ENCODE measurements around the gene PANK2.
"Not testable (repeated sequence)": the region's sequence is repeated elsewhere in the genome, so short reads cannot be mapped to it uniquely, and the experiment has no call there.

The PANK2 gene

GRCh38 chr20:3904857-3905256, 15.7 kb downstream of the PANK2 start:
- Histone ChIP-seq H3K4me1 (ENCODE audit: control extremely low read depth in 1 of 4, control insufficient read depth in 4 of 4, insufficient read depth in 4 of 4, low read length in 3 of 4) (peaks cover 0 to 22% (median 10%) of the 10 kb centered on the region in 4 experiments), H3K9me3 (ENCODE audit: control extremely low read depth in 1 of 5, control insufficient read depth in 4 of 5, insufficient read depth in 2 of 5, low read depth in 1 of 5, low read length in 4 of 5) (no peaks in the 10 kb centered on the region), H3K4me3 (ENCODE audit: control insufficient read depth in 1 of 7, extremely low read depth in 1 of 7, insufficient read depth in 4 of 7, low read depth in 2 of 7, low read length in 6 of 7) (no peak overlapping the region), H3K27me3 (replicated peaks in 2 of 5; ENCODE audit: control insufficient read depth in 4 of 5, insufficient read depth in 5 of 5, low read length in 4 of 5) (no peaks in the 10 kb centered on the region), H3K36me3 (ENCODE audit: control insufficient read depth in 4 of 4, insufficient read depth in 4 of 4, low read length in 3 of 4) (peaks cover 6 to 30% (median 13%) of the 10 kb centered on the region in 4 experiments), H3K27ac (ENCODE audit: insufficient read depth in 1 of 2, low read depth in 1 of 2, low read length in 2 of 2, poor library complexity in 1 of 2, severe bottlenecking in 2 of 2) (peak overlapping the region in 1 of 2 experiments; percentile 15)
- ChIA-PET CTCF (interaction anchor here (0.6 kb wide), 1 partner anchor 60 kb away, joined by 3 read pairs; no protein-coding TSS in a partner anchor), POLR2A (no interaction called here)
- no peak for DNase-seq
- 100% methylated on average over 5 of the region's 5 CpGs for WGBS (ENCODE audit: insufficient coverage)

- H3K36me3 ChIP-seq (ENCODE audit: control insufficient read depth in 4 of 4, insufficient read depth in 4 of 4, low read length in 3 of 4) = peaks cover 11 to 48% (median 27%) of the 10 kb centered on the region in 4 experiments
- H3K27me3 ChIP-seq (replicated peaks in 2 of 5; ENCODE audit: control insufficient read depth in 4 of 5, insufficient read depth in 5 of 5, low read length in 4 of 5); H3K4me3 ChIP-seq (ENCODE audit: control insufficient read depth in 1 of 7, extremely low read depth in 1 of 7, insufficient read depth in 4 of 7, low read depth in 2 of 7, low read length in 6 of 7); H3K9me3 ChIP-seq (ENCODE audit: control extremely low read depth in 1 of 5, control insufficient read depth in 4 of 5, insufficient read depth in 2 of 5, low read depth in 1 of 5, low read length in 4 of 5); H3K4me1 ChIP-seq (ENCODE audit: control extremely low read depth in 1 of 4, control insufficient read depth in 4 of 4, insufficient read depth in 4 of 4, low read length in 3 of 4); H3K27ac ChIP-seq (ENCODE audit: insufficient read depth in 1 of 2, low read depth in 1 of 2, low read length in 2 of 2, poor library complexity in 1 of 2, severe bottlenecking in 2 of 2); POLR2A ChIA-PET; DNase-seq; CTCF ChIA-PET: not testable (repeated sequence)
- WGBS (ENCODE audit: insufficient coverage) = 100% methylated on average over 6 of the region's 17 CpGs
These were observed 17.8 kb downstream of the PANK2 start for GRCh38 chr20:3906744-3907721.

- 100% methylated on average over 4 of the region's 4 CpGs for WGBS (ENCODE audit: insufficient coverage)
- POLR2A ChIA-PET = no interaction called here
- no peak for DNase-seq
- CTCF ChIA-PET = no interaction called here
- Histone ChIP-seq H3K4me3 (ENCODE audit: control insufficient read depth in 1 of 7, extremely low read depth in 1 of 7, insufficient read depth in 4 of 7, low read depth in 2 of 7, low read length in 6 of 7) (no peak overlapping the region), H3K4me1 (ENCODE audit: control extremely low read depth in 1 of 4, control insufficient read depth in 4 of 4, insufficient read depth in 4 of 4, low read length in 3 of 4) (peaks cover 0 to 6% (median 1%) of the 10 kb centered on the region in 4 experiments), H3K27me3 (replicated peaks in 2 of 5; ENCODE audit: control insufficient read depth in 4 of 5, insufficient read depth in 5 of 5, low read length in 4 of 5) (no peaks in the 10 kb centered on the region), H3K27ac (ENCODE audit: insufficient read depth in 1 of 2, low read depth in 1 of 2, low read length in 2 of 2, poor library complexity in 1 of 2, severe bottlenecking in 2 of 2) (no peak overlapping the region), H3K9me3 (ENCODE audit: control extremely low read depth in 1 of 5, control insufficient read depth in 4 of 5, insufficient read depth in 2 of 5, low read depth in 1 of 5, low read length in 4 of 5) (no peaks in the 10 kb centered on the region), H3K36me3 (ENCODE audit: control insufficient read depth in 4 of 4, insufficient read depth in 4 of 4, low read length in 3 of 4) (peaks cover 17 to 62% (median 35%) of the 10 kb centered on the region in 4 experiments)
These were observed 19.5 kb downstream of the PANK2 start for GRCh38 chr20:3908667-3909066.

- ChIA-PET POLR2A (no interaction called here), CTCF (no interaction called here)
- H3K27me3 ChIP-seq (replicated peaks in 2 of 5; ENCODE audit: control insufficient read depth in 4 of 5, insufficient read depth in 5 of 5, low read length in 4 of 5) = no peaks in the 10 kb centered on the region
- no peaks in the 10 kb centered on the region for H3K9me3 ChIP-seq (ENCODE audit: control extremely low read depth in 1 of 5, control insufficient read depth in 4 of 5, insufficient read depth in 2 of 5, low read depth in 1 of 5, low read length in 4 of 5)
- H3K36me3 ChIP-seq (ENCODE audit: control insufficient read depth in 4 of 4, insufficient read depth in 4 of 4, low read length in 3 of 4) = peaks cover 17 to 70% (median 42%) of the 10 kb centered on the region in 4 experiments
- peak; percentile 83 to 92 (median 85) for DNase-seq
- no peak overlapping the region for H3K4me3 ChIP-seq (ENCODE audit: control insufficient read depth in 1 of 7, extremely low read depth in 1 of 7, insufficient read depth in 4 of 7, low read depth in 2 of 7, low read length in 6 of 7)
- no peak overlapping the region for H3K27ac ChIP-seq (ENCODE audit: insufficient read depth in 1 of 2, low read depth in 1 of 2, low read length in 2 of 2, poor library complexity in 1 of 2, severe bottlenecking in 2 of 2)
- H3K4me1 ChIP-seq (ENCODE audit: control extremely low read depth in 1 of 4, control insufficient read depth in 4 of 4, insufficient read depth in 4 of 4, low read length in 3 of 4) = peaks cover 0 to 6% (median 1%) of the 10 kb centered on the region in 4 experiments
These were observed 20.8 kb downstream of the PANK2 start for GRCh38 chr20:3909952-3910366.

GRCh38 chr20:3910853-3911252, 21.7 kb downstream of the PANK2 start:
- POLR2A ChIA-PET = no interaction called here
- Histone ChIP-seq H3K36me3 (ENCODE audit: control insufficient read depth in 4 of 4, insufficient read depth in 4 of 4, low read length in 3 of 4) (peaks cover 17 to 67% (median 46%) of the 10 kb centered on the region in 4 experiments), H3K27me3 (replicated peaks in 2 of 5; ENCODE audit: control insufficient read depth in 4 of 5, insufficient read depth in 5 of 5, low read length in 4 of 5) (no peaks in the 10 kb centered on the region), H3K4me3 (ENCODE audit: control insufficient read depth in 1 of 7, extremely low read depth in 1 of 7, insufficient read depth in 4 of 7, low read depth in 2 of 7, low read length in 6 of 7) (no peak overlapping the region), H3K27ac (ENCODE audit: insufficient read depth in 1 of 2, low read depth in 1 of 2, low read length in 2 of 2, poor library complexity in 1 of 2, severe bottlenecking in 2 of 2) (peak overlapping the region in 1 of 2 experiments; percentile 40), H3K4me1 (ENCODE audit: control extremely low read depth in 1 of 4, control insufficient read depth in 4 of 4, insufficient read depth in 4 of 4, low read length in 3 of 4) (peaks cover 0 to 6% (median 1%) of the 10 kb centered on the region in 4 experiments), H3K9me3 (ENCODE audit: control extremely low read depth in 1 of 5, control insufficient read depth in 4 of 5, insufficient read depth in 2 of 5, low read depth in 1 of 5, low read length in 4 of 5) (no peaks in the 10 kb centered on the region)
- WGBS (ENCODE audit: insufficient coverage) = 100% methylated on average over 1 of the region's 2 CpGs
- DNase-seq = no peak
- CTCF ChIA-PET = interaction anchor here (1.2 kb wide), 1 partner anchor 15 kb away, joined by 4 read pairs; no protein-coding TSS in a partner anchor

GRCh38 chr20:3911956-3912355, 22.8 kb downstream of the PANK2 start:
- Histone ChIP-seq H3K4me3 (ENCODE audit: control insufficient read depth in 1 of 7, extremely low read depth in 1 of 7, insufficient read depth in 4 of 7, low read depth in 2 of 7, low read length in 6 of 7) (no peak overlapping the region), H3K4me1 (ENCODE audit: control extremely low read depth in 1 of 4, control insufficient read depth in 4 of 4, insufficient read depth in 4 of 4, low read length in 3 of 4) (peaks cover 0 to 6% (median 1%) of the 10 kb centered on the region in 4 experiments), H3K27ac (ENCODE audit: insufficient read depth in 1 of 2, low read depth in 1 of 2, low read length in 2 of 2, poor library complexity in 1 of 2, severe bottlenecking in 2 of 2) (no peak overlapping the region), H3K9me3 (ENCODE audit: control extremely low read depth in 1 of 5, control insufficient read depth in 4 of 5, insufficient read depth in 2 of 5, low read depth in 1 of 5, low read length in 4 of 5) (no peaks in the 10 kb centered on the region), H3K27me3 (replicated peaks in 2 of 5; ENCODE audit: control insufficient read depth in 4 of 5, insufficient read depth in 5 of 5, low read length in 4 of 5) (no peaks in the 10 kb centered on the region), H3K36me3 (ENCODE audit: control insufficient read depth in 4 of 4, insufficient read depth in 4 of 4, low read length in 3 of 4) (peaks cover 20 to 74% (median 51%) of the 10 kb centered on the region in 4 experiments)
- POLR2A ChIA-PET = no interaction called here
- 100% methylated on average over 2 of the region's 2 CpGs for WGBS (ENCODE audit: insufficient coverage)
- CTCF ChIA-PET = no interaction called here
- DNase-seq = no peak

DNA sequence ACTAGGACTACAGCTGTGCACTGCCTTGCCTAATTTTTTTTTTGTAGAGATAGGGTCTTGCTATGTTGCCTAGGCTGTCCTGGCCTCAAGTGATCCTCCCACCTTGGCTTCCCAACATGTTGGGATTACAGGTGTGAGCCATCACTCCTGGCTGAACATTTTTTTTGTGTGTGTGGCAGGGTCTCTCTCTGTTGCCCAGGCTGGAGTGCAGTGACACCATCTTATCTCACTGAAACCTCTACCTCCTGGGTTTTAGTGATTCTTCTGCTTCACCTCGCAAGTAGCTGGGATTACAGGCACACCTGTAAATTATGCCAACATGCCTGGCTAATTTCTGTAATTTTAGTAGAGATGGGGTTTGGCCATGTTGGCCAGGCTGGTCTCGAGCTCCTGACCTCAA, 25.3 kb downstream of the PANK2 start:
- no peak overlapping the region for H3K4me3 ChIP-seq (ENCODE audit: control insufficient read depth in 1 of 7, extremely low read depth in 1 of 7, insufficient read depth in 4 of 7, low read depth in 2 of 7, low read length in 6 of 7)
- DNase-seq = no peak
- CTCF ChIA-PET = interaction anchor here (0.6 to 1.3 kb wide), 2 partner anchors 51 to 94 kb away, joined by 3 to 5 read pairs; no protein-coding TSS in a partner anchor
- peak overlapping the region in 1 of 2 experiments; percentile 43 for H3K27ac ChIP-seq (ENCODE audit: insufficient read depth in 1 of 2, low read depth in 1 of 2, low read length in 2 of 2, poor library complexity in 1 of 2, severe bottlenecking in 2 of 2)
- H3K4me1 ChIP-seq (ENCODE audit: control extremely low read depth in 1 of 4, control insufficient read depth in 4 of 4, insufficient read depth in 4 of 4, low read length in 3 of 4) = peaks cover 0 to 6% (median 1%) of the 10 kb centered on the region in 4 experiments
- 100% methylated on average over 1 of the region's 2 CpGs for WGBS (ENCODE audit: insufficient coverage)
- POLR2A ChIA-PET = no interaction called here
- H3K27me3 ChIP-seq (replicated peaks in 2 of 5; ENCODE audit: control insufficient read depth in 4 of 5, insufficient read depth in 5 of 5, low read length in 4 of 5) = no peaks in the 10 kb centered on the region
- no peaks in the 10 kb centered on the region for H3K9me3 ChIP-seq (ENCODE audit: control extremely low read depth in 1 of 5, control insufficient read depth in 4 of 5, insufficient read depth in 2 of 5, low read depth in 1 of 5, low read length in 4 of 5)
- peaks cover 27 to 80% (median 50%) of the 10 kb centered on the region in 4 experiments for H3K36me3 ChIP-seq (ENCODE audit: control insufficient read depth in 4 of 4, insufficient read depth in 4 of 4, low read length in 3 of 4)

Measured in common myeloid progenitor, CD34-positive (primary cell).